BLaER1 (cell line): ENCODE results near the gene LAPTM5.

Source experiments
- H3K27ac ChIP-seq: shearing (Covaris generic); formaldehyde crosslinking; 2 replicates; pipeline ENCODE4 v1.8.1; 2022
- H3K27me3 ChIP-seq: shearing (Covaris generic); formaldehyde crosslinking; 2 replicates; pipeline ENCODE4 v1.8.1; 2022
- H3K36me3 ChIP-seq: shearing (Covaris generic); formaldehyde crosslinking; 2 replicates; pipeline ENCODE4 v1.8.1; 2022
- H3K4me1 ChIP-seq: shearing (Covaris generic); formaldehyde crosslinking; 2 replicates; pipeline ENCODE4 v1.8.1; 2022
- H3K4me2 ChIP-seq: shearing (Covaris generic); formaldehyde crosslinking; 2 replicates; pipeline ENCODE4 v1.8.1; 2022
- H3K4me3 ChIP-seq: shearing (Covaris generic); formaldehyde crosslinking; 2 replicates; pipeline ENCODE4 v1.8.1; 2022
- H3K9ac ChIP-seq: shearing (Covaris generic); formaldehyde crosslinking; 2 replicates; pipeline ENCODE4 v1.8.1; 2022
- H3K9me3 ChIP-seq: shearing (Covaris generic); formaldehyde crosslinking; 2 replicates; pipeline ENCODE4 v1.8.1; 2022
- H4K20me1 ChIP-seq: shearing (Covaris generic); formaldehyde crosslinking; 2 replicates; pipeline ENCODE4 v1.8.1; 2022
- Cebpa-rat ChIP-seq: shearing (Covaris generic); IDR thresholded peaks from 2 replicates; pipeline ENCODE4 v1.8.1; 2022

Gene LAPTM5

GRCh38 chr1:30750731-30751291 lies 6.8 kb downstream of the LAPTM5 start:
- no peaks in the 10 kb centered on the region for H3K9me3 ChIP-seq
- H3K4me2 ChIP-seq: peak overlapping the region; percentile 98
- H3K9ac ChIP-seq: peak overlapping the region; percentile 98
- peaks cover 59% of the 10 kb centered on the region for H4K20me1 ChIP-seq
- peak overlapping the region; percentile 93 for H3K4me3 ChIP-seq
- H3K27ac ChIP-seq: peak overlapping the region; percentile 98
- H3K36me3 ChIP-seq: peaks cover 85% of the 10 kb centered on the region
- peaks cover 89% of the 10 kb centered on the region for H3K4me1 ChIP-seq
- no peaks in the 10 kb centered on the region for H3K27me3 ChIP-seq
- TF ChIP-seq Cebpa-rat: no peak

- Histone ChIP-seq H3K9ac (peak overlapping the region; percentile 98), H3K27ac (peak overlapping the region; percentile 98), H3K4me2 (peak overlapping the region; percentile 98), H3K36me3 (peaks cover 83% of the 10 kb centered on the region), H4K20me1 (peaks cover 59% of the 10 kb centered on the region), H3K27me3 (no peaks in the 10 kb centered on the region), H3K9me3 (no peaks in the 10 kb centered on the region), H3K4me1 (peaks cover 94% of the 10 kb centered on the region), H3K4me3 (peak overlapping the region; percentile 93)
- no peak for TF ChIP-seq Cebpa-rat
Observed at GRCh38 chr1:30749691-30750583, 7.6 kb downstream of the LAPTM5 start.

GRCh38 chr1:30748699-30749401 lies 8.7 kb downstream of the LAPTM5 start:
- Histone ChIP-seq H3K9ac (peak overlapping the region; percentile 98), H3K36me3 (peaks cover 90% of the 10 kb centered on the region), H3K4me3 (peak overlapping the region; percentile 93), H3K9me3 (no peaks in the 10 kb centered on the region), H3K4me1 (peaks cover 99% of the 10 kb centered on the region), H3K27me3 (no peaks in the 10 kb centered on the region), H4K20me1 (peaks cover 68% of the 10 kb centered on the region), H3K27ac (peak overlapping the region; percentile 98), H3K4me2 (peak overlapping the region; percentile 98)
- TF ChIP-seq Cebpa-rat: no peak

- peak overlapping the region; percentile 98 for H3K9ac ChIP-seq
- peaks cover 75% of the 10 kb centered on the region for H4K20me1 ChIP-seq
Observed at GRCh38 chr1:30748098-30748698, 9.4 kb downstream of the LAPTM5 start.

GRCh38 chr1:30747033-30748008 lies 10.3 kb downstream of the LAPTM5 start:
- peaks cover 100% of the 10 kb centered on the region for H3K4me1 ChIP-seq
- no peak for TF ChIP-seq Cebpa-rat
- H4K20me1 ChIP-seq: peaks cover 83% of the 10 kb centered on the region
- H3K4me2 ChIP-seq: peak overlapping the region; percentile 98
- H3K36me3 ChIP-seq: peaks cover 88% of the 10 kb centered on the region
- H3K27me3 ChIP-seq: no peaks in the 10 kb centered on the region
- no peaks in the 10 kb centered on the region for H3K9me3 ChIP-seq
- peak overlapping the region; percentile 98 for H3K9ac ChIP-seq
- H3K4me3 ChIP-seq: peak overlapping the region; percentile 93
- peak overlapping the region; percentile 98 for H3K27ac ChIP-seq

More at GRCh38 chr1:30748098-30748698, 9.4 kb downstream of the LAPTM5 start:
- Histone ChIP-seq H3K4me2 (peak overlapping the region; percentile 98), H3K9me3 (no peaks in the 10 kb centered on the region), H3K27ac (peak overlapping the region; percentile 98), H3K27me3 (no peaks in the 10 kb centered on the region), H3K4me1 (peaks cover 100% of the 10 kb centered on the region), H3K4me3 (peak overlapping the region; percentile 93), H3K36me3 (peaks cover 88% of the 10 kb centered on the region)
- no peak for TF ChIP-seq Cebpa-rat

GRCh38 chr1:30746212-30747032 lies 11.2 kb downstream of the LAPTM5 start:
- Histone ChIP-seq H3K4me3 (peak overlapping the region; percentile 93), H4K20me1 (peaks cover 92% of the 10 kb centered on the region), H3K4me2 (peak overlapping the region; percentile 98), H3K36me3 (peaks cover 88% of the 10 kb centered on the region), H3K9me3 (no peaks in the 10 kb centered on the region), H3K9ac (peak overlapping the region; percentile 98), H3K27ac (peak overlapping the region; percentile 98), H3K4me1 (peaks cover 100% of the 10 kb centered on the region), H3K27me3 (no peaks in the 10 kb centered on the region)
- TF ChIP-seq Cebpa-rat: no peak

- H3K9me3 ChIP-seq: no peaks in the 10 kb centered on the region
- H3K4me1 ChIP-seq: peaks cover 100% of the 10 kb centered on the region
- peak overlapping the region; percentile 98 for H3K27ac ChIP-seq
- H3K4me3 ChIP-seq: peak overlapping the region; percentile 93
- no peaks in the 10 kb centered on the region for H3K27me3 ChIP-seq
- TF ChIP-seq Cebpa-rat: no peak
- peaks cover 90% of the 10 kb centered on the region for H3K36me3 ChIP-seq
- H3K4me2 ChIP-seq: peak overlapping the region; percentile 98
- H3K9ac ChIP-seq: peak overlapping the region; percentile 98
- H4K20me1 ChIP-seq: peaks cover 98% of the 10 kb centered on the region
Observed at GRCh38 chr1:30745834-30746208, 11.8 kb downstream of the LAPTM5 start.
